Sigmoid colon (tissue), 3 donors: ENCODE measurements around the gene TAS1R1.

Experiments used
- CTCF ChIP-seq, 4 experiments: fragments of 450-650 bp in 3 of 4; fragments of 200-600 bp in 1 of 4; IDR thresholded peaks; one replicate each; pipeline ENCODE4 v1.5.1; 2016 to 2019; ENCODE audit warnings: antibody characterized with exemption in 4 of 4, mild to moderate bottlenecking in 3 of 4, moderate library complexity in 2 of 4
- POLR2A ChIP-seq, 2 donors: fragments of 450-650 bp; IDR thresholded peaks; one replicate each; pipeline ENCODE4 v1.6.1; 2016; ENCODE audit warnings: antibody characterized with exemption in 2 of 2, mild to moderate bottlenecking in 2 of 2, moderate library complexity in 2 of 2

- TF ChIP-seq CTCF (IDR thresholded peaks at IDR 0.05) (no peak), POLR2A (IDR thresholded peaks at IDR 0.05) (no peak)
Observed at GRCh38 chr1:6517435-6517851, 37.7 kb upstream of the TAS1R1 start.
